ENCODE measurements around the gene GRIK5. TPM values are rescaled to one million over a fixed set of nuclear protein-coding genes. Genes with fewer than 3 reads are reported as not detected.
A peak's percentile ranks its signal among the peaks of the same experiment; 100 is the strongest.

Gene GRIK5
- total RNA-seq, 8 experiments from 2014 or later = 0.41 to 19.5 (median 6.1) TPM

GRCh38 chr19:42003506-42004294 lies 66.3 kb downstream of the GRIK5 start:
- Histone ChIP-seq H3K4me3 (no peak overlapping the region), H3K27ac (no peak overlapping the region), H3K4me1 (replicated peaks in 1 of 2) (peaks cover 13 to 16% of the 10 kb centered on the region in 2 donors)
- in situ Hi-C loops (cut with MboI; ENCODE audit: low pct_unique_long_range_greater_than_20kb in 2 of 9, low sequenced_read_pairs in 9 of 9, unreplicated experiment in 9 of 9) = no loop called here
- ATAC-seq (replicated peaks in 6 of 8) = no peak
- 33 to 90% (median 65%) methylated on average over 1 to 5 of the region's 21 CpGs; no CpG with 5 or more reads in 4 of the 10 experiments for WGBS, 10 experiments

- in situ Hi-C loops (cut with MboI; ENCODE audit: low pct_unique_long_range_greater_than_20kb in 2 of 9, low sequenced_read_pairs in 9 of 9, unreplicated experiment in 9 of 9) = no loop called here
- H3K27ac ChIP-seq = peak overlapping the region; percentile 95 to 96
- peak overlapping the region in 2 of 5 donors; percentile 44 to 50 for H3K4me3 ChIP-seq
- no peak for ATAC-seq (replicated peaks in 6 of 8)
- WGBS, 10 experiments = 60 to 100% (median 84%) methylated on average over 1 to 3 of the region's 7 CpGs; no CpG with 5 or more reads in 2 of the 10 experiments
- peaks cover 44 to 46% of the 10 kb centered on the region in 2 donors for H3K4me1 ChIP-seq (replicated peaks in 1 of 2)
These were observed 70.2 kb downstream of the GRIK5 start for GRCh38 chr19:41999878-42000208.

- 10 to 76% (median 39%) methylated on average over 3 to 6 of the region's 55 CpGs; no CpG with 5 or more reads in 4 of the 10 experiments for WGBS, 10 experiments
- peaks cover 50% of the 10 kb centered on the region in 2 donors for H3K4me1 ChIP-seq (replicated peaks in 1 of 2)
- peak overlapping the region; percentile 95 to 96 for H3K27ac ChIP-seq
- in situ Hi-C loops (cut with MboI; ENCODE audit: low pct_unique_long_range_greater_than_20kb in 2 of 9, low sequenced_read_pairs in 9 of 9, unreplicated experiment in 9 of 9) = no loop called here
- peak in 5 of 8 experiments; percentile 7 to 22 (median 16) for ATAC-seq (replicated peaks in 6 of 8)
- peak overlapping the region; percentile 21 to 50 (median 33) for H3K4me3 ChIP-seq
These were observed 70.7 kb downstream of the GRIK5 start for GRCh38 chr19:41999071-41999877.

- in situ Hi-C loops (cut with MboI; ENCODE audit: low pct_unique_long_range_greater_than_20kb in 2 of 9, low sequenced_read_pairs in 9 of 9, unreplicated experiment in 9 of 9) = no loop called here
- Histone ChIP-seq H3K27ac (peak overlapping the region; percentile 95 to 96), H3K4me1 (replicated peaks in 1 of 2) (peaks cover 46 to 50% of the 10 kb centered on the region in 2 donors), H3K4me3 (peak overlapping the region; percentile 21 to 50 (median 33))
- 0 to 20% methylated on average over 1 to 2 of the region's 64 CpGs; no CpG with 5 or more reads in 8 of the 10 experiments for WGBS, 10 experiments
- ATAC-seq (replicated peaks in 6 of 8) = peak; percentile 3 to 30 (median 16)
These were observed 71.6 kb downstream of the GRIK5 start for GRCh38 chr19:41998246-41999020.

GRCh38 chr19:41997851-41998229 lies 72.2 kb downstream of the GRIK5 start:
- WGBS, 10 experiments = 0 to 8% (median 0%) methylated on average over 1 to 5 of the region's 14 CpGs; no CpG with 5 or more reads in 7 of the 10 experiments
- in situ Hi-C loops (cut with MboI; ENCODE audit: low pct_unique_long_range_greater_than_20kb in 2 of 9, low sequenced_read_pairs in 9 of 9, unreplicated experiment in 9 of 9) = no loop called here
- peak overlapping the region; percentile 21 to 50 (median 33) for H3K4me3 ChIP-seq
- peak in 5 of 8 experiments; percentile 22 to 45 (median 39) for ATAC-seq (replicated peaks in 6 of 8)
- H3K4me1 ChIP-seq (replicated peaks in 1 of 2) = peaks cover 46 to 50% of the 10 kb centered on the region in 2 donors
- peak overlapping the region; percentile 95 to 96 for H3K27ac ChIP-seq

- H3K4me3 ChIP-seq = peak overlapping the region; percentile 21 to 50 (median 33)
- WGBS, 10 experiments = 0% methylated on average over 4 of the region's 35 CpGs; no CpG with 5 or more reads in 9 of the 10 experiments
- H3K4me1 ChIP-seq (replicated peaks in 1 of 2) = peaks cover 49 to 54% of the 10 kb centered on the region in 2 donors
- in situ Hi-C loops (cut with MboI; ENCODE audit: low pct_unique_long_range_greater_than_20kb in 2 of 9, low sequenced_read_pairs in 9 of 9, unreplicated experiment in 9 of 9) = no loop called here
- peak overlapping the region; percentile 95 to 96 for H3K27ac ChIP-seq
- peak; percentile 4 to 67 (median 20) for ATAC-seq (replicated peaks in 6 of 8)
These were observed 72.7 kb downstream of the GRIK5 start for GRCh38 chr19:41997121-41997850.

DNA sequence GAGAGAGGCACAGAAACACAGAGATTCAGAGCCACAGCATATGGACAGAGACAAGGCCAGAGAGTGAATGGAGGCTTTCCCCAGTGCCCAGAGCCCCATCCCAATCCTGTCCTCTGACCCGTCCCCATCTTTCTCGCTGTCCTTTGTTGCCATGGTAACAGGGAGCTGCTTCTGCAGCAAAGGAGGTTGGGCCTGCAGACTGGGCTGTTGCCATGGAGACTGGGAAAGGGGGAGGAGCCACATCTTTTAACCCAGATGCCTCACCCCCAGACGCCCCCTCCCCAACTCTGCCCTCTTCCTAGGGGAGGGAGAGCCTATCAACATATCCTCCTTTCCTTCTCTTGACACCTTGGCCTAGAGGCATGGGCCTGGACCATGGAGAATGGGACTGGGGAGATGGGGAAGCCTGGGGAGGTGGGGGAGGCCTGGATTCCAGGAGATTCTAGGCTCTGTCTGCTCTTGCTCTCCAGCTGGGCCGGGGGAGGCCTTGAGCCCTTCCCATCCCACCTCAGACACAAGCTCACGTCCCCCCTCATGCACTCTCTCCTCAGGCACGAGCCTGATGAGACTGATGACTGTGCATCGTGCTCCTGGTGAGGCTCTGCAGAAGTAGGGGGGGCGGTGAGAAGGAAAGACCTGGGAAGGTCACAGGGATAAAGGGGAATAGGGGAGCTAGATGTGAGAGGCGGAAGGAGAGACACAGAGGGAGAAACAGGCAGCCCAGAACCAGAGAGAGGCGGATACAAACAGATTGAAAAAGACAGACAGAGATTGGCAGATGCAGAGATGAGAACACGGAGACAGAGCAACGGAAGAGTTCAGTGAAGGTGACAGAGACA lies 73.8 kb downstream of the GRIK5 start:
- 11 to 60% (median 30%) methylated on average over 1 to 6 of the region's 12 CpGs; no CpG with 5 or more reads in 3 of the 10 experiments for WGBS, 10 experiments
- in situ Hi-C loops (cut with MboI; ENCODE audit: low pct_unique_long_range_greater_than_20kb in 2 of 9, low sequenced_read_pairs in 9 of 9, unreplicated experiment in 9 of 9) = no loop called here
- peaks cover 52 to 61% of the 10 kb centered on the region in 2 donors for H3K4me1 ChIP-seq (replicated peaks in 1 of 2)
- peak overlapping the region in 3 of 5 donors; percentile 32 to 50 (median 44) for H3K4me3 ChIP-seq
- ATAC-seq (replicated peaks in 6 of 8) = peak in 5 of 8 experiments; percentile 36 to 48 (median 39)
- H3K27ac ChIP-seq = peak overlapping the region; percentile 95 to 96

DNA sequence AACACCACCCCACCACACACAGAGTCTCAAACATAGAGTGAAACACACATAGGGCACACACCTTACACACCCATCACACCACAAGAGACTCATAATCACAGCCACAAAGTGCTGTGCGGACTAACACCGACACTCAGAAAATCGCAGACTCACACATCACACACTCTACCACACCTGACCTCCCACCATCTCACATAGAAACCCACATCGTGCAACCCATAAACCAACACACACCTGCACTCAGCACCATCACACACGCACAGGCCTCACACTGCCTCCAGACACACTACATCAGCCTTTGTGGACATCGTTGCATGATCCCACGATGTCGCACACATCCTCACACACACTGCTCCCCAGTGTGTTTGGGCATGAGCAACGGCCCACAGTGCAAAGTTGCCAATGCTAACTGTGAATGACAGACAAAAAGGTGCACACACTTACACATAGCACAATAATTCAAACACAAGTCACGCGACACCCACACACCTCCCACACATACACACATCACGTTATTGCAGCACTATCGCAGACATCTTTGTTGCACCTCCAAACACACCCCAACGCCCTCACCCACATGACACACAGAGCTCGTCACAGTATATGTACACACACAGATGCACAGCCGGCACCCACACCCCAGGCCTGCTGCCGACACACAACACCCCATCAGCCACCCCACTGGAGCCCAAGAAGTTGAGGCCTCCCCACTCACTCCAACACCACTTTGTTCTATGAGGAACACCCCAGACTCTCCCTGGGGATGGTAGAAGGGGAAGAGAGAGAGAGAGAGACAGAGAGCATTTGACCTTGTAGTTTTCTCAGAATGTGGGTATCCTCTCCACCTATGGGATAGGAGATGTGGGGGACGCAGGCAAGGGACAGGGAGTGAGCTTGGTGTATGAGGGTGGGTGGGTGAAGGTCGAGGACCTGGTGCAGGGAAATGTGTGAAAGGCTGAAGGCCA lies 74.7 kb downstream of the GRIK5 start:
- Histone ChIP-seq H3K4me1 (replicated peaks in 1 of 2) (peaks cover 50 to 65% of the 10 kb centered on the region in 2 donors), H3K4me3 (no peak overlapping the region), H3K27ac (peak overlapping the region; percentile 75 to 95)
- in situ Hi-C loops (cut with MboI; ENCODE audit: low pct_unique_long_range_greater_than_20kb in 2 of 9, low sequenced_read_pairs in 9 of 9, unreplicated experiment in 9 of 9) = no loop called here
- no peak for ATAC-seq (replicated peaks in 6 of 8)
- WGBS, 10 experiments = 36 to 94% (median 75%) methylated on average over 2 to 9 of the region's 19 CpGs; no CpG with 5 or more reads in 3 of the 10 experiments

GRCh38 chr19:41994521-41994971 lies 75.5 kb downstream of the GRIK5 start:
- WGBS, 10 experiments = 42 to 83% methylated on average over 1 to 2 of the region's 13 CpGs; no CpG with 5 or more reads in 8 of the 10 experiments
- peaks cover 43 to 58% of the 10 kb centered on the region in 2 donors for H3K4me1 ChIP-seq (replicated peaks in 1 of 2)
- peak overlapping the region; percentile 75 to 95 for H3K27ac ChIP-seq
- H3K4me3 ChIP-seq = peak overlapping the region; percentile 61 to 92 (median 80)
- in situ Hi-C loops (cut with MboI; ENCODE audit: low pct_unique_long_range_greater_than_20kb in 2 of 9, low sequenced_read_pairs in 9 of 9, unreplicated experiment in 9 of 9) = no loop called here
- ATAC-seq (replicated peaks in 6 of 8) = peak in 5 of 8 experiments; percentile 19 to 31 (median 22)

DNA sequence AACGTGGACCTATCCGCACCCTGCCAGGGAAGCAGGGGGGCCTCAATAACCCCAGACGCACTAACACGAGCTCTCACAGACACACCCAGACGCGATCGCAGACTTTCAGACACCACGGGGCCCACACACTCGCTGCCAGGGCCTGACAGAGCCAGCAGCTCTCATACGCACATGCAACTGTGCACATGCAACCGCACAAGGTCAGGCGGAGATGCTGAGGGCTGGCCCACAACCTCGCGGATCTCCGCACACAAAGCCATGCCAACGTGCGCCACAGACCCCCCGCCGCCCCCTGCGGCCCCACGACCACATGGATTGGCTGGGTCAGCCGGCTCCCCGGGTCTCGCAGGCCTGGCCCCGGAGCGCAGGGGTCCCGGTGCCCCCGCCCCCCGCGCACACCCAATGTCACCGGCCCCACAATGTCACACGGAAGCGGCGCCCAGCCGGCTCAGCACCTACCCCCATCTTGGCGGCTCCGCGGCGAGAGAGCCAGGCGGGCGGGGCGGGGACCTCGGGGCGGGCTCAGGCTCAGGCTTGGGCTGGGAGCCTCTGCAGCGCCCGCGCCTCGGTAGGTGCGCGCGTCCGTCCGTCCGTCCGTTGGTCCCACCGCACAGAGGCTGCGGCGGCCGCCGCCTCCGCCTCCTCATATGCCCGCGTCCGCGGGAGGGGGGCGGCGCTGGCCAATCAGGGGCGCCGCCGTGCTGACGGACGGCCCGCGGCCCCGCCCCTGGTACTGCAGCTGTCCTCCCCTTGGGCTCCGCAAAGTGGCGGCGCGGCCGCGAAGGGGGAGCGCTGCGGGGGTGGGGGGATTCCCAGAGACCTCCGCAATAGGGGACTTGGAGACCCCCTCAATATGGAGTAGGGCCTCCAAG lies 76.2 kb downstream of the GRIK5 start, which contains the start of gene ATP1A3:
TSS of gene ATP1A3 (minus strand) at position 619 of the 872 bp plus-strand sequence. CDS start at position 465, 154 bp downstream.
- in situ Hi-C loops (cut with MboI; ENCODE audit: low pct_unique_long_range_greater_than_20kb in 2 of 9, low sequenced_read_pairs in 9 of 9, unreplicated experiment in 9 of 9) = no loop called here
- peak within 1 kb of the TSS; percentile 75 to 95 for H3K27ac ChIP-seq
- ATAC-seq (replicated peaks in 6 of 8) = peak; percentile 44 to 88 (median 54)
- WGBS, 10 experiments = 0 to 7% (median 0%) methylated on average over 1 to 3 of the region's 84 CpGs; no CpG with 5 or more reads in 7 of the 10 experiments
- peaks cover 40 to 53% of the 10 kb centered on the region in 2 donors for H3K4me1 ChIP-seq (replicated peaks in 1 of 2)
- peak within 1 kb of the TSS; percentile 61 to 92 (median 80) for H3K4me3 ChIP-seq

Measured in motor neuron (in vitro differentiated cells).